IMR-90 (cell line): ENCODE measurements around the gene ANOS1. TPM values are rescaled to one million over a fixed set of nuclear protein-coding genes. Genes with fewer than 3 reads are reported as not detected.

Experiments
- ATAC-seq: fragments of 200-7000 bp; cut with Tn5 transposase; 2 replicates; pipeline ENCODE4 v1.9.1; 2020; ENCODE audit warnings: low read depth, mild to moderate bottlenecking, moderate library complexity
- BruUV-seq: library from RNA; stranded (reverse); fragments of 400-500 nt; replicated peaks from 2 replicates; lab custom pipeline; 2021; lab: Mats Ljungman, UMichigan
- CTCF ChIA-PET: fragments of 300-600 bp; formaldehyde crosslinking; extraction: SDS; loops from one replicate; lab custom pipeline; 2021; ENCODE audit warnings: antibody characterized with exemption; lab: Yijun Ruan, JAX
- POLR2A ChIA-PET: fragments of 300-600 bp; sonication (Branson Sonifier 250); formaldehyde crosslinking; loops from one replicate; lab custom pipeline; 2022; ENCODE audit warnings: antibody characterized with exemption; ENCODE audit not compliant: unreplicated experiment; lab: Charles Lee
- DNase-seq: peaks from one replicate; pipeline ENCODE4 v3.0.0; 2013
- H2AFZ ChIP-seq: replicated peaks from 2 replicates; pipeline ENCODE3; 2013; ENCODE audit warnings: low read length, mild to moderate bottlenecking; ENCODE audit not compliant: poor library complexity
- H2AK5ac ChIP-seq: 2 replicates; pipeline ENCODE4 v1.6.1; 2013; ENCODE audit warnings: low read depth, low read length, inconsistent platforms
- H2AK9ac ChIP-seq: replicated peaks from 2 replicates; pipeline ENCODE3; 2013; ENCODE audit warnings: mild to moderate bottlenecking, low read depth, low read length, moderate library complexity; ENCODE audit not compliant: poor library complexity
- H2BK120ac ChIP-seq: 2 replicates; pipeline ENCODE4 v1.6.1; 2013; ENCODE audit warnings: low read depth, low read length, inconsistent platforms
- H2BK15ac ChIP-seq: 3 replicates; pipeline ENCODE4 v1.6.1; 2013; ENCODE audit warnings: low read depth, low read length, inconsistent platforms
- H2BK20ac ChIP-seq: 2 replicates; pipeline ENCODE4 v1.6.1; 2013; ENCODE audit warnings: low read depth, mild to moderate bottlenecking, inconsistent platforms, low read length, moderate library complexity
- H2BK5ac ChIP-seq: 2 replicates; pipeline ENCODE4 v1.6.1; 2013; ENCODE audit warnings: mild to moderate bottlenecking, low read depth, low read length, inconsistent platforms; ENCODE audit not compliant: poor library complexity, severe bottlenecking
- H3K14ac ChIP-seq: replicated peaks from 2 replicates; pipeline ENCODE4 v1.6.1; 2013; ENCODE audit warnings: low read depth, low read length, inconsistent platforms
- H3K18ac ChIP-seq: 2 replicates; pipeline ENCODE4 v1.6.1; 2013; ENCODE audit warnings: low read depth, low read length, control low read depth
- H3K23ac ChIP-seq: 2 replicates; pipeline ENCODE4 v1.6.1; 2013; ENCODE audit warnings: low read depth, low read length, inconsistent platforms
- H3K27ac ChIP-seq: 2 replicates; pipeline ENCODE4 v1.5.1; 2013; ENCODE audit warnings: mild to moderate bottlenecking, control low read depth, low read length; ENCODE audit not compliant: insufficient read depth
- H3K27me3 ChIP-seq: 2 replicates; pipeline ENCODE4 v1.6.1; 2013; ENCODE audit warnings: low read length; ENCODE audit not compliant: control insufficient read depth, insufficient read depth
- H3K36me3 ChIP-seq: 2 replicates; pipeline ENCODE4 v1.6.1; 2013; ENCODE audit warnings: low read length, mixed read lengths; ENCODE audit not compliant: control insufficient read depth, insufficient read depth
- H3K4ac ChIP-seq: 2 replicates; pipeline ENCODE4 v1.6.1; 2013; ENCODE audit warnings: low read depth, low read length, inconsistent platforms
- H3K4me1 ChIP-seq: 2 replicates; pipeline ENCODE4 v1.6.1; 2013; ENCODE audit warnings: low read length, mixed read lengths; ENCODE audit not compliant: control insufficient read depth, insufficient read depth
- H3K4me2 ChIP-seq: 2 replicates; pipeline ENCODE4 v1.6.1; 2013; ENCODE audit warnings: low read depth, mild to moderate bottlenecking, control low read depth, low read length, moderate library complexity
- H3K4me3 ChIP-seq: 2 replicates; pipeline ENCODE4 v1.5.1; 2013; ENCODE audit warnings: low read depth, mild to moderate bottlenecking, control low read depth, low read length, moderate library complexity; ENCODE audit not compliant: insufficient read depth
- H3K56ac ChIP-seq: 2 replicates; pipeline ENCODE4 v1.6.1; 2013; ENCODE audit warnings: low read length, inconsistent platforms; ENCODE audit not compliant: insufficient read depth; ENCODE audit errors: extremely low read depth
- H3K79me1 ChIP-seq, 2 experiments: 2 replicates each; pipeline ENCODE4 v1.6.1; 2013; ENCODE audit warnings: low read length in 2 of 2, inconsistent platforms in 1 of 2, low read depth in 1 of 2
- H3K9ac ChIP-seq: 2 replicates; pipeline ENCODE4 v1.6.1; 2013; ENCODE audit warnings: low read depth, low read length, control low read depth
- H3K9me1 ChIP-seq: 2 replicates; pipeline ENCODE4 v1.6.1; 2013; ENCODE audit warnings: low read length, inconsistent platforms; ENCODE audit not compliant: insufficient read depth
- H3K9me3 ChIP-seq: 2 replicates; pipeline ENCODE4 v1.6.1; 2013; ENCODE audit warnings: low read length; ENCODE audit not compliant: control insufficient read depth, insufficient read depth
- H4K20me1 ChIP-seq: 2 replicates; pipeline ENCODE4 v1.6.1; 2013; ENCODE audit warnings: low read length, inconsistent platforms; ENCODE audit not compliant: insufficient read depth
- H4K5ac ChIP-seq: 2 replicates; pipeline ENCODE4 v1.6.1; 2013; ENCODE audit warnings: mild to moderate bottlenecking, low read depth, low read length, control low read depth
- H4K8ac ChIP-seq, 2 experiments: 2 replicates each; pipeline ENCODE4 v1.6.1; 2013; ENCODE audit warnings: low read depth in 2 of 2, low read length in 2 of 2, control low read depth in 1 of 2, inconsistent platforms in 1 of 2
- H4K91ac ChIP-seq: 2 replicates; pipeline ENCODE4 v1.6.1; 2013; ENCODE audit warnings: low read depth, low read length, inconsistent platforms; ENCODE audit not compliant: insufficient read depth
- BHLHE40 ChIP-seq: fragments of 150-350 bp; IDR thresholded peaks from 2 replicates; pipeline ENCODE4 v1.6.1; 2016; ENCODE audit warnings: mild to moderate bottlenecking, low read depth, low read length
- CEBPB ChIP-seq: IDR thresholded peaks from 2 replicates; pipeline ENCODE4 v1.6.1; 2012; ENCODE audit warnings: low read depth, low read length, improper control_type of control experiment
- CHD1 ChIP-seq: IDR thresholded peaks from 2 replicates; pipeline ENCODE4 v1.6.1; 2012; ENCODE audit warnings: low read depth, low read length, improper control_type of control experiment
- FOS ChIP-seq: fragments of 150-350 bp; IDR thresholded peaks from 2 replicates; pipeline ENCODE4 v1.6.1; 2016; ENCODE audit warnings: low read depth, low read length
- MAZ ChIP-seq: IDR thresholded peaks from 2 replicates; pipeline ENCODE4 v1.6.1; 2012; ENCODE audit warnings: low read depth, mild to moderate bottlenecking, low read length, improper control_type of control experiment, moderate library complexity, borderline replicate concordance
- MXI1 ChIP-seq: IDR thresholded peaks from 2 replicates; pipeline ENCODE4 v1.6.1; 2012; ENCODE audit warnings: low read depth, mild to moderate bottlenecking, low read length, moderate library complexity, borderline replicate concordance
- POLR2A ChIP-seq: IDR thresholded peaks from 2 replicates; pipeline ENCODE4 v1.6.1; 2012; ENCODE audit warnings: mild to moderate bottlenecking, low read depth, low read length
- RAD21 ChIP-seq: IDR thresholded peaks from 2 replicates; pipeline ENCODE4 v1.6.1; 2012; ENCODE audit warnings: low read length, improper control_type of control experiment
- RFX5 ChIP-seq: IDR thresholded peaks from 2 replicates; pipeline ENCODE4 v1.8.0; 2012; ENCODE audit warnings: low read depth, mild to moderate bottlenecking, low read length, moderate library complexity
- SMC3 ChIP-seq: fragments of 150-350 bp; IDR thresholded peaks from 2 replicates; pipeline ENCODE4 v1.6.1; 2016; ENCODE audit warnings: low read depth, mild to moderate bottlenecking, antibody characterized with exemption, low read length, moderate library complexity
- WGBS, 2 experiments: methylation state at CpG; one replicate each; pipeline versions ENCODE4 v1.1.5 to v1.1.7; 2013; ENCODE audit warnings: missing lambda C conversion rate in 2 of 2; ENCODE audit not compliant: insufficient read length in 1 of 2; ENCODE audit errors: extremely low coverage in 2 of 2; 5-methylcytosine and 5-hydroxymethylcytosine counted together
- dilution Hi-C: fragments of 300-500 bp; cut with HindIII; formaldehyde crosslinking; loops from one replicate; pipeline ENCODE4 v1.14.3; 2018; ENCODE audit warnings: low sequenced_read_pairs; ENCODE audit not compliant: unreplicated experiment
- in situ Hi-C: fragments of 300-500 bp; cut with MboI; formaldehyde crosslinking; loops from 3 replicates; pipeline ENCODE4 v1.14.3; 2019; ENCODE audit warnings: low sequenced_read_pairs, inconsistent platforms, mixed read lengths
- intact Hi-C: fragments of 100-400 bp; cut with micrococcal nuclease; formaldehyde crosslinking; loops from 2 replicates; pipeline ENCODE4 v1.10.0; 2022
- polyA plus RNA-seq, 3 experiments: library from polyadenylated mRNA; depleted of rRNA; stranded (reverse); fragments of >200 nt; gene quantifications; 2 replicates each; pipeline ENCODE4 v1.2.3, GENCODE V29; 2012; ENCODE audit warnings: low replicate concordance in 1 of 3
- total RNA-seq: library from RNA; depleted of rRNA; stranded (reverse); fragments of >200 nt; gene quantifications from 2 replicates; pipeline ENCODE4 v1.2.3, GENCODE V29; 2012
- TF ChIP-seq, protein P1 (sequence below): fragments of 150-350 bp; IDR thresholded peaks from 2 replicates; pipeline ENCODE4 v1.6.1; 2016; ENCODE audit warnings: low read depth, mild to moderate bottlenecking, low read length, moderate library complexity, borderline replicate concordance
- TF ChIP-seq, protein P2 (sequence below): conservative IDR thresholded peaks from 2 replicates; pipeline ENCODE4 v1.5.1; 2012; ENCODE audit warnings: mild to moderate bottlenecking, low read depth, low read length, improper control_type of control experiment
- TF ChIP-seq, protein P3 (sequence below): fragments of 150-350 bp; IDR thresholded peaks from 2 replicates; pipeline ENCODE4 v1.6.1; 2017; ENCODE audit warnings: mild to moderate bottlenecking, antibody characterized with exemption, low read length, low read depth

Gene ANOS1
- total and polyA plus RNA-seq, 2 of the 4 experiments (the other 2 are of a cell fraction): under 0.01 to 0.17 TPM

DNA sequence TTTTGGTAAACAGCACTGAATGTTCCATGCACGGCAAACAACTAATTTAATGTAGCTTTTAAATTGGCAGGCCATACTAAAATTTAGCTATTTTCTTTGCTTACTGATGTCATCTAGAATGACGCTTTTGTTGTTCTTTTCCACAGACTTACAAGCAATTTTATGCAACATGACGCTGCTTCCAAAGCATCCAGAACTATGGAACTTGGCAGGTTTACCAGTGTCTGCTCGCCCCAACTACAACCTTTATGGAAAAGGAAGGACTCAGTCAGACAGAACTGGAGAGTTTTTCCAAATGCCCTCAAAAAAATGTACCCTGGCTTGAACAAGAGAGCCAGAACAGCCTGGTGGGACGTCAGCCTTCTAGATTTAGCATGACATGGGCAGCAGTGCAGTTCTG, 58.7 kb downstream of the ANOS1 start:
- POLR2A ChIA-PET: no interaction called here
- DNase-seq: no peak

More for the DNA sequence above, 58.7 kb downstream of the ANOS1 start:
- Histone ChIP-seq H3K9me1 (no peaks in the 10 kb centered on the region), H3K56ac (no peak overlapping the region), H3K36me3 (no peaks in the 10 kb centered on the region), H3K14ac (no peak overlapping the region), H3K27me3 (no peaks in the 10 kb centered on the region), H2BK20ac (no peak overlapping the region), H2AK9ac (no peak overlapping the region), H2AK5ac (no peak overlapping the region), H2BK15ac (no peak overlapping the region), H3K4me3 (no peak overlapping the region), H3K18ac (no peak overlapping the region), H3K23ac (no peak overlapping the region), H3K9me3 (no peaks in the 10 kb centered on the region; the same call in 1 of the 2 replicates), H4K20me1 (no peaks in the 10 kb centered on the region), H2AFZ (no peak overlapping the region), H3K27ac (no peak overlapping the region), H2BK5ac (no peak overlapping the region), H4K5ac (no peak overlapping the region), H3K79me1 (no peaks in the 10 kb centered on the region), H4K8ac (no peak overlapping the region), H4K91ac (no peak overlapping the region), H3K4ac (no peak overlapping the region), H3K9ac (no peak overlapping the region), H2BK120ac (no peak overlapping the region), H3K4me1 (no peaks in the 10 kb centered on the region), H3K4me2 (no peak overlapping the region)
- WGBS, 2 experiments: 40% methylated on average over 1 of the region's 5 CpGs; no CpG with 5 or more reads in 1 of the 2 experiments
- dilution Hi-C loops: no loop called here
- CTCF ChIA-PET: no interaction called here
- in situ Hi-C loops: no loop called here
- no TSS peak for BruUV-seq
- intact Hi-C loops: no loop called here
- TF ChIP-seq CEBPB (no peak), MXI1 (no peak), POLR2A (no peak), BHLHE40 (no peak), RAD21 (no peak), FOS (no peak), CHD1 (no peak), RFX5 (no peak), MAZ (no peak), SMC3 (no peak)
- TF ChIP-seq, protein P1, sequence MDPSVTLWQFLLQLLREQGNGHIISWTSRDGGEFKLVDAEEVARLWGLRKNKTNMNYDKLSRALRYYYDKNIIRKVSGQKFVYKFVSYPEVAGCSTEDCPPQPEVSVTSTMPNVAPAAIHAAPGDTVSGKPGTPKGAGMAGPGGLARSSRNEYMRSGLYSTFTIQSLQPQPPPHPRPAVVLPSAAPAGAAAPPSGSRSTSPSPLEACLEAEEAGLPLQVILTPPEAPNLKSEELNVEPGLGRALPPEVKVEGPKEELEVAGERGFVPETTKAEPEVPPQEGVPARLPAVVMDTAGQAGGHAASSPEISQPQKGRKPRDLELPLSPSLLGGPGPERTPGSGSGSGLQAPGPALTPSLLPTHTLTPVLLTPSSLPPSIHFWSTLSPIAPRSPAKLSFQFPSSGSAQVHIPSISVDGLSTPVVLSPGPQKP: no peak
- TF ChIP-seq, protein P2, sequence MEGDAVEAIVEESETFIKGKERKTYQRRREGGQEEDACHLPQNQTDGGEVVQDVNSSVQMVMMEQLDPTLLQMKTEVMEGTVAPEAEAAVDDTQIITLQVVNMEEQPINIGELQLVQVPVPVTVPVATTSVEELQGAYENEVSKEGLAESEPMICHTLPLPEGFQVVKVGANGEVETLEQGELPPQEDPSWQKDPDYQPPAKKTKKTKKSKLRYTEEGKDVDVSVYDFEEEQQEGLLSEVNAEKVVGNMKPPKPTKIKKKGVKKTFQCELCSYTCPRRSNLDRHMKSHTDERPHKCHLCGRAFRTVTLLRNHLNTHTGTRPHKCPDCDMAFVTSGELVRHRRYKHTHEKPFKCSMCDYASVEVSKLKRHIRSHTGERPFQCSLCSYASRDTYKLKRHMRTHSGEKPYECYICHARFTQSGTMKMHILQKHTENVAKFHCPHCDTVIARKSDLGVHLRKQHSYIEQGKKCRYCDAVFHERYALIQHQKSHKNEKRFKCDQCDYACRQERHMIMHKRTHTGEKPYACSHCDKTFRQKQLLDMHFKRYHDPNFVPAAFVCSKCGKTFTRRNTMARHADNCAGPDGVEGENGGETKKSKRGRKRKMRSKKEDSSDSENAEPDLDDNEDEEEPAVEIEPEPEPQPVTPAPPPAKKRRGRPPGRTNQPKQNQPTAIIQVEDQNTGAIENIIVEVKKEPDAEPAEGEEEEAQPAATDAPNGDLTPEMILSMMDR: no peak
- TF ChIP-seq, protein P3, sequence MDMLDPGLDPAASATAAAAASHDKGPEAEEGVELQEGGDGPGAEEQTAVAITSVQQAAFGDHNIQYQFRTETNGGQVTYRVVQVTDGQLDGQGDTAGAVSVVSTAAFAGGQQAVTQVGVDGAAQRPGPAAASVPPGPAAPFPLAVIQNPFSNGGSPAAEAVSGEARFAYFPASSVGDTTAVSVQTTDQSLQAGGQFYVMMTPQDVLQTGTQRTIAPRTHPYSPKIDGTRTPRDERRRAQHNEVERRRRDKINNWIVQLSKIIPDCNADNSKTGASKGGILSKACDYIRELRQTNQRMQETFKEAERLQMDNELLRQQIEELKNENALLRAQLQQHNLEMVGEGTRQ: no peak
- ATAC-seq: no peak
